ENCODE results near the gene ZMYND8.
"Not testable (repeated sequence)": the region's sequence is repeated elsewhere in the genome, so short reads cannot be mapped to it uniquely, and the experiment has no call there.

Gene ZMYND8

GRCh38 chr20:47265984-47266383, 90.5 kb downstream of the ZMYND8 start:
- no peak for DNase-seq (ENCODE audit: low read depth)
- TF ChIP-seq, protein P1, sequence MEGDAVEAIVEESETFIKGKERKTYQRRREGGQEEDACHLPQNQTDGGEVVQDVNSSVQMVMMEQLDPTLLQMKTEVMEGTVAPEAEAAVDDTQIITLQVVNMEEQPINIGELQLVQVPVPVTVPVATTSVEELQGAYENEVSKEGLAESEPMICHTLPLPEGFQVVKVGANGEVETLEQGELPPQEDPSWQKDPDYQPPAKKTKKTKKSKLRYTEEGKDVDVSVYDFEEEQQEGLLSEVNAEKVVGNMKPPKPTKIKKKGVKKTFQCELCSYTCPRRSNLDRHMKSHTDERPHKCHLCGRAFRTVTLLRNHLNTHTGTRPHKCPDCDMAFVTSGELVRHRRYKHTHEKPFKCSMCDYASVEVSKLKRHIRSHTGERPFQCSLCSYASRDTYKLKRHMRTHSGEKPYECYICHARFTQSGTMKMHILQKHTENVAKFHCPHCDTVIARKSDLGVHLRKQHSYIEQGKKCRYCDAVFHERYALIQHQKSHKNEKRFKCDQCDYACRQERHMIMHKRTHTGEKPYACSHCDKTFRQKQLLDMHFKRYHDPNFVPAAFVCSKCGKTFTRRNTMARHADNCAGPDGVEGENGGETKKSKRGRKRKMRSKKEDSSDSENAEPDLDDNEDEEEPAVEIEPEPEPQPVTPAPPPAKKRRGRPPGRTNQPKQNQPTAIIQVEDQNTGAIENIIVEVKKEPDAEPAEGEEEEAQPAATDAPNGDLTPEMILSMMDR (conservative IDR thresholded peaks at IDR 0.05; ENCODE audit: low read depth, low read length), result no peak

GRCh38 chr20:47265214-47265613, 91.3 kb downstream of the ZMYND8 start:
- H3K4me3 ChIP-seq (ENCODE audit: low read length), result no peak overlapping the region
- DNase-seq (ENCODE audit: low read depth), result no peak
- TF ChIP-seq, protein P1 (conservative IDR thresholded peaks at IDR 0.05; ENCODE audit: low read depth, low read length), result no peak

More at GRCh38 chr20:47265984-47266383, 90.5 kb downstream of the ZMYND8 start:
- H3K4me3 ChIP-seq (ENCODE audit: low read length), result no peak overlapping the region

DNA sequence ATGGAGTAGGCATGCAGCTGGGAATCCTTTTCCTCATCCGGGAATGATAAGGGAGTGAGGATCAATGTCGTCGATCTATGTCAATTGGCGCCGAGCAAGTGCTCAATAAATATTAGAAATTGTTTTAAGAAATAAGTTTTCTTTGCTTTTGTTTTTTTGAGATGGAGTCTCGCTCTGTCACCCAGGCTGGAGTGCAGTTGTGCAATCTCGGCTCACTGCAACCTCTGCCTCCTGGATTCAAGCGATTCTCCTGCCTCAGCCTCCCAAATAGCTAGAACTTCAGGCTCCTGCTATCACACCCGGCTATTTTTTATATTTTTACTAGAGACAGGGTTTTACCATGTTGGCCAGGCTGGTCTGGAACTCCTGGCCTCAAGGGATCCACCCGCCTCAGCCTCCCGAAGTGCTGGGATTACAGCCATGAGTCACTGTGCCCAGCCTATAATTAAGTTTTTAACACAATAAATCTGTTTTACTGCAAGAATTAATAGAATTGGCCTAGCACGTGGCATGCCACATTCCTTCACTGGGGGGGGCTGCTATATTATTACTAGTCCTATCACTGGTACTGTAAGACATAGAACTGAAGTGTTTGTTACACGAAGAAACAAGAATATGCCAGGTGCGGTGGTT, 92.2 kb downstream of the ZMYND8 start:
- DNase-seq (ENCODE audit: low read depth); H3K4me3 ChIP-seq (ENCODE audit: low read length): not testable (repeated sequence)

DNA sequence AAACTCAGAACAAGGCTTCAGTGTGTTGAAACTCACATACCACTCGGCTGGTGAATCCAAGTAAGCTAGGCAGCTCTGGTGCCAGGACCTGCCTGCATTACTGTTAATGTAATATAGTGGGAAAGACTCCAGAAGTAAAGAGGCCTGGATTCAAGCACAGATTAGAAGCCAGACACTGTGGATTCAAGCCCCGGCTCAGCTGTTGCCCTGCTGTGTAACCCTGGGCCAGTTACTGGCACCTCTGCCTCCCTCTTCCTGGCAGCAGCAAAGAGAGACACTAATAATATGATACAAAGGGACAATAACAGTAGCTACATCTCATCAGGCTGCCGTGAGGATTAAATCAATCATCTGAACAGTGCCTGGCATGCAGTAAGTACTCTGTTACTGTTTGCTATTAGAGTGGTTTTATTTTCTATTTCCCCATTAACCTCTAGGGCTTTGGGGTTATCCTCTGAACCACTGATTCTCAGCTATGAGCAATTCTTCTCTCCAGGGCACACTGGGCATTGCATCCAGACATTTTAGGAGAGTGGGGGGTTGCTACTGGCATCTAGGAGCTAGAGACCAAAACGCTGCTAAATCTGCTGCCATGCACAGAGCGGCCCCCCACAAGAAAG, 92.9 kb downstream of the ZMYND8 start:
- TF ChIP-seq, protein P1 (conservative IDR thresholded peaks at IDR 0.05; ENCODE audit: low read depth, low read length), result no peak
- H3K4me3 ChIP-seq (ENCODE audit: low read length), result no peak overlapping the region
- DNase-seq (ENCODE audit: low read depth), result no peak

DNA sequence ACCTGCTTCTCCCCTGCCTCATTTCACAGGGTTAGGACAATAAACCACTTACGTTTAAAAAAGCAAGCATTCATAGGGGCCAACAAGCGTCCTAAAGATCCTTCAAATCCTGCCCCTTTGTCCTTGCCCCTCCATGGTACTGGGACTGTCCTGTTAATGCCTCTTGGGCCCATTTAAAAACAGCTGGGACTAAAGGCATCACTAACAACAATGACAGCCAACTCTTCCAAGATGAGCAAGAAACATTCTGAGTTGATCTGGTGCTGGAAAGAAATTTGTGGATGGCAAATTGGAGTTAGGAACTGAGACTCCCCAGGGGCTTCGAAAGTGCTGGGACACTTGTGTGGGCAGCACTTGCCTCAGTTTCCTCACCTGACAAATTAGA, 93.4 kb downstream of the ZMYND8 start:
- DNase-seq (ENCODE audit: low read depth), result no peak
- TF ChIP-seq, protein P1 (conservative IDR thresholded peaks at IDR 0.05; ENCODE audit: low read depth, low read length), result no peak
- H3K4me3 ChIP-seq (ENCODE audit: low read length), result no peak overlapping the region

DNA sequence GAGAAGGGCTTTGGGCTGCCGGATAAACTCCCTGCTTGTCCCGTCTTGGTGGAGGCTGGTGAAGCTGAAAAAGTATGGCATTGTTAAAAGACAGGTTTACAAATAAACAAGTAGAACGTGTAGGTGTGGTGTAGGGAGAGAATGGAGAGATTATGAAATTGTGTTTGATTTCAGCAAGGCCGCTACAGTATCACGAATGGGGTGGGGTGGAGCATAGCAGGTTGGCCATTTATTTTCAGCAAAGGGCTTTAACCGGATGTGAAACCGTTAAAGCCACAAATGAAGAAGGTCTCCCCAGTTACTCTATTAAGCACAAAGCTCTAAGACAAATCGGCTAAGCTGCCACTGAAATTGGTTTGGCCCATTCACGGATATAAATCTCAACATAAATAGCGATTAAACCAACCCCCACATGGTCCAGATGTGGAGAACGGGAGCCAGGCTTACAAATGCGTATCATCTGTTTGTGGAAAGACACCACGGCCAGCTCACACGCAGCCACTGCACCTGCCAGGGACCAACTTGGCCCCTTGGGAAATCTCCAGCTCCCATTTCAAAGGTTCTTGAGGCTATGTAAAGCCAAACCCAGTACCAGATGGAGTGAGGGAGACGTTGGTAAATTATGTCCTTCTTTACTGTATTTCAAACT, 94.0 kb downstream of the ZMYND8 start:
- TF ChIP-seq, protein P1 (conservative IDR thresholded peaks at IDR 0.05; ENCODE audit: low read depth, low read length), result no peak
- no peak for DNase-seq (ENCODE audit: low read depth)
- no peak overlapping the region for H3K4me3 ChIP-seq (ENCODE audit: low read length)

DNA sequence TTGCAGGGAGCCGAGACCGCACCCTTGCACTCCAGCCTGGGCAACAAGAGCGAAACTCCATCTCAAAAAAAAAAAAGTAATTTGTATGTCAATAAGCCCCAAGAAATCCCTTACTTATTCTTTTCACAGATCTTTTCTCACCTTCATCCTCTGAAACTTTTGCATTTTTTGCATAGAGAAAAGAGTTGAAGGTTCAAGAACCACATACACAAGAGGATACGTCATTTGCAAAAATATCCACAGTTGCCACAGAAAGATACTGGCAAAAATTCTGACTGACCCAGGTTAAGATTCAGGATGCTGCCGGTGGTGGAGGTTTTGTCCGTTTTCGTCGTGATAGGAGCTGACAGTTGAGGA, 94.5 kb downstream of the ZMYND8 start:
- TF ChIP-seq, protein P1 (conservative IDR thresholded peaks at IDR 0.05; ENCODE audit: low read depth, low read length), result no peak

DNA sequence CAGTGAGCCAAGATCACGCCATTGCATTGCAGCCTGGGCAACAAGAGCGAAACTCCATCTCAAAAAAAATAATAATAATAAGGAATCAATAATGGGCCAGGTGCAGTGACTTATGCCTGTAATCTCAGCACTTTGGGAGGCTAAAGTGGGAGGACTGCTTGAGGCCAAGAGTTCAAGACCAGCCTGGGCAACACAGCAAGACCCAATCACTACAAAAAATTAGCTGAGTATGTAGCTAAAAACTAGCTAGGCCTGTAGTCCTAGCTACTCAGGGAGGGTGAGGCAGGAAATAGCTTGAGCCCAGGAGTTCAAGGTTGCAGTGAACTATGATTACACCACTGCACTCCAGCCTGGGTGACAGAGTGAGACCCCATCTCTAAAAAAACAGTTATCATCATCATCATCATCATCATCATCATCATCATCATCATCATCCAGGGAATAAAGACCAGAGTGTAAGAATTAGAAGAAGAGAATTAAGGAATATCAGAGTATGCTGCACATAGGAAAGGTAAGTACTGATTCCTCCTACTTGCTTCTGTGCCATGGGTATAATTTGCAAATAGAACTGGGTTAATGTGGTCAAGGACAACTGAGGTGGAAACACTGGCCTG, 95.2 kb downstream of the ZMYND8 start:
- H3K4me3 ChIP-seq (ENCODE audit: low read length); DNase-seq (ENCODE audit: low read depth): not testable (repeated sequence)

More for the DNA sequence above, 94.5 kb downstream of the ZMYND8 start:
- DNase-seq (ENCODE audit: low read depth), result no peak
- no peak overlapping the region for H3K4me3 ChIP-seq (ENCODE audit: low read length)

DNA sequence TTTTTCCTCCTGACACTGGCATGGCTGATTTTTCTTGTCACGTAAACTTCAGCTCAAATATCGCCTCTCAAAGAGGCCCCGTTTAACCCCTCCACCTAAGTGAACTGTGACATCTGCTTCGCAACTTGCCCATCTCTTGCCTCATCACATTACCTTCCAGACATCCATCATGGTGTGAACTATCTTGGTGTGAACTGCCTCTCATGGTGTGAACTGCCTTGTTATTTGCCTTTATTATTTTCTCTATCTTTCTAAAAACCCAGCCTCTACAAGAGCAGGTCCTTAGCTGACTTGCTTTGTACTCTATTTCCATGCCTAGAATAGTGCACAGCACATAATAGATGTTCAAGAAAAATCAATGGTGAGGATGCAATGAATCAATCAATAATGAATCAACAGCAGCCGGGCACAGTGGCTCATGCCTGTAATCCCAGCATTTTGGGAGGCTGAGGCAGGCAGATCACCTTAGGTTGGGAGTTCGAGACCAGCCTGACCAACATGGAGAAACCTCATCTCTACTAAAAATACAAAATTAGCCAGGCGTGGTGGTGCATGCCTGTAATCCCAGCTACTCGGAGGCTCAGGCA, 95.9 kb downstream of the ZMYND8 start:
- H3K4me3 ChIP-seq (ENCODE audit: low read length); DNase-seq (ENCODE audit: low read depth): not testable (repeated sequence)
